Ovary (tissue), 3 donors: ENCODE measurements around the gene SULF2.

Experiments used
- CTCF ChIP-seq, 3 donors: fragments of 450-650 bp in 2 of 3; fragments of 200-600 bp in 1 of 3; IDR thresholded peaks; one replicate each; pipeline versions ENCODE4 v1.5.1 to v1.8.0; 2016 to 2022; ENCODE audit warnings: antibody characterized with exemption in 3 of 3, mild to moderate bottlenecking in 1 of 3
- POLR2A ChIP-seq: fragments of 450-650 bp; IDR thresholded peaks from one replicate; pipeline ENCODE4 v1.6.1; 2017; ENCODE audit warnings: antibody characterized with exemption, mild to moderate bottlenecking, moderate library complexity
- donor health status: DM: no; HTN: no; CAD: no.

GRCh38 chr20:47782920-47783552 lies 2.2 kb downstream of the SULF2 start:
- no peak for TF ChIP-seq CTCF (IDR thresholded peaks at IDR 0.05)
- TF ChIP-seq POLR2A: no peak
